CD4-positive, alpha-beta memory T cell (primary cell): ENCODE data around the gene ZNF837. TPM values are rescaled to one million over a fixed set of nuclear protein-coding genes. Genes with fewer than 3 reads are reported as not detected.
A peak's percentile ranks its signal among the peaks of the same experiment; 100 is the strongest.
"Not testable (repeated sequence)": the region's sequence is repeated elsewhere in the genome, so short reads cannot be mapped to it uniquely, and the experiment has no call there.

ENCODE experiments used
- CTCF ChIA-PET: fragments of 350-600 bp; sonication (Branson Sonifier 250); formaldehyde crosslinking; loops from one replicate; lab custom pipeline; 2021; ENCODE audit warnings: inconsistent platforms; ENCODE audit not compliant: partially characterized antibody; lab: Charles Lee
- POLR2A ChIA-PET: fragments of 350-600 bp; sonication (Branson Sonifier 250); formaldehyde crosslinking; loops from one replicate; lab custom pipeline; 2021; ENCODE audit not compliant: partially characterized antibody; lab: Charles Lee
- DNase-seq, 5 donors: peaks; one replicate each; pipeline versions ENCODE4 v3.0.0 to v3.0.0-alpha.2; 2020 to 2022; ENCODE audit warnings: mixed read lengths in 1 of 5
- H3K27ac ChIP-seq: one replicate; pipeline ENCODE4 v1.7.0; 2013; ENCODE audit warnings: low read depth, low read length
- H3K27me3 ChIP-seq: 2 replicates; pipeline ENCODE4 v1.7.0; 2013; ENCODE audit warnings: mild to moderate bottlenecking, low read length, moderate library complexity; ENCODE audit not compliant: insufficient read depth
- H3K36me3 ChIP-seq: 2 replicates; pipeline ENCODE4 v1.7.0; 2013; ENCODE audit warnings: mild to moderate bottlenecking, low read length, moderate library complexity; ENCODE audit not compliant: insufficient read depth
- H3K4me1 ChIP-seq: 2 replicates; pipeline ENCODE4 v1.7.0; 2013; ENCODE audit warnings: mild to moderate bottlenecking, low read length, moderate library complexity; ENCODE audit not compliant: insufficient read depth
- H3K4me3 ChIP-seq, 2 donors: one replicate each; pipeline ENCODE4 v1.7.0; 2013; ENCODE audit warnings: low read length in 2 of 2, mild to moderate bottlenecking in 1 of 2
- H3K9me3 ChIP-seq, 2 donors: one replicate each; pipeline ENCODE4 v1.7.0; 2013; ENCODE audit warnings: low read length in 2 of 2, control low read depth in 1 of 2; ENCODE audit not compliant: control insufficient read depth in 1 of 2
- H3K27ac Mint-ChIP-seq, 7 donors: one replicate each; pipeline ENCODE4 v1.8.0; 2020 to 2021; ENCODE audit warnings: mixed read lengths in 7 of 7, mild to moderate bottlenecking in 6 of 7, inconsistent platforms in 3 of 7, moderate library complexity in 3 of 7
- H3K27me3 Mint-ChIP-seq, 2 donors: one replicate each; pipeline ENCODE4 v1.8.0; 2020 to 2021; ENCODE audit warnings: mixed read lengths in 2 of 2
- H3K36me3 Mint-ChIP-seq, 2 donors: one replicate each; pipeline ENCODE4 v1.8.0; 2020 to 2021; ENCODE audit warnings: mixed read lengths in 2 of 2, inconsistent platforms in 1 of 2, mild to moderate bottlenecking in 1 of 2
- H3K4me1 Mint-ChIP-seq, 4 donors: one replicate each; pipeline ENCODE4 v1.8.0; 2020 to 2021; ENCODE audit warnings: mixed read lengths in 4 of 4, mild to moderate bottlenecking in 1 of 4
- H3K4me3 Mint-ChIP-seq, 8 donors: one replicate each; pipeline ENCODE4 v1.8.0; 2020 to 2021; ENCODE audit warnings: mixed read lengths in 8 of 8, mild to moderate bottlenecking in 7 of 8, moderate library complexity in 6 of 8, inconsistent platforms in 3 of 8
- H3K9me3 Mint-ChIP-seq, 8 donors: one replicate each; pipeline ENCODE4 v1.8.0; 2020 to 2021; ENCODE audit warnings: mixed read lengths in 8 of 8, mild to moderate bottlenecking in 5 of 8, inconsistent platforms in 3 of 8, moderate library complexity in 1 of 8
- intact Hi-C: fragments of 100-400 bp; cut with micrococcal nuclease; formaldehyde crosslinking; loops from one replicate; pipeline ENCODE4 v1.15.1; 2023
- polyA plus RNA-seq, 2 donors: library from polyadenylated mRNA; unstranded; fragments of 300-500 nt; fragmentation: Illumina TruSeq; gene quantifications; one replicate each; pipeline ENCODE4 v1.2.3, GENCODE V29; 2021
- total RNA-seq, 2 experiments: library from RNA; stranded (reverse); gene quantifications; one replicate each; pipeline ENCODE4 v1.2.3, GENCODE V29; 2021

ZNF837 gene
- total and polyA plus RNA-seq, 4 experiments from 2014 or later: 3.4 to 4.6 (median 3.6) TPM

DNA sequence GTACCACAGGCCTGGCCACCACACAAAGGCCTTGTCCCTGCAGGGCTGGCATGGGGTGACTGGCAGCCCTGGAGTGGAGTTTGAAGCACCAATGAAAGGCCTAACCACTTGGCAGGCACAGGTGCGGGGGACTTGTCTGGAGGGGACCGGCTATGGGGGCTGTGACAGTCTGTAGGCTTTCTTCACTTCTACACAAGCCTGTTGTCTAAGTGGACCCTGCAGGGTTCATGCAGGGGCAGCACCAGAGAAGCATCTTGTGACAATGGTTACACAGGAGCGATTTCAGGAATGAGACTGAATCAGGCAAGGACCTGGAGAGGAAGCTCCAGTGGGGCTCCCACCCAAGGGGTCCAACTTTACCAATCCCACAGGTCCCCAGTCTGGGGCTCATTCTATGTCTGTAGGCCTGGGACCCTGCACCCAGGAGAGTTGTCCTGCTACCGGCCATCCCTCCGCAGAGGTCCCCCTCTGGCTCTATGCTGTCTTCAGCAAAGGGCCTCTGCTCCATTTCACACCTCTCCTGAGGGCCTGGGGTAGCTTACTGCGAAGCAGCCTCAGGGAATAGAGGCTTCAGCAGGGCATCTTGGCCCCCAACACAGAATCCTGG is 2.3 kb upstream of the ZNF837 start:
- Mint-ChIP-seq H3K9me3 (peaks cover 0 to 2% (median 0%) of the 10 kb centered on the region in 8 donors), H3K4me1 (peaks cover 26 to 61% (median 39%) of the 10 kb centered on the region in 4 donors), H3K27me3 (no peaks in the 10 kb centered on the region), H3K4me3 (peak overlapping the region in 6 of 8 donors; percentile 26 to 61 (median 36)), H3K27ac (peak overlapping the region in 4 of 7 donors; percentile 4 to 77 (median 66)), H3K36me3 (peaks cover 3 to 16% of the 10 kb centered on the region in 2 donors)
- POLR2A ChIA-PET: interaction anchor here (1.5 kb wide), 1 partner anchor 10 kb away, joined by 3 read pairs; no protein-coding TSS in a partner anchor
- CTCF ChIA-PET: no interaction called here
- Histone ChIP-seq H3K36me3 (peaks cover under 1% of the 10 kb centered on the region), H3K27ac (no peak overlapping the region), H3K4me1 (peaks cover 39% of the 10 kb centered on the region), H3K9me3 (no peaks in the 10 kb centered on the region), H3K27me3 (no peaks in the 10 kb centered on the region), H3K4me3 (no peak overlapping the region)
- no peak for DNase-seq
- intact Hi-C loops: loop anchor here (10.0 kb wide), 1 partner anchor 158 kb away; the partner anchor contains the start of gene ZNF544

DNA sequence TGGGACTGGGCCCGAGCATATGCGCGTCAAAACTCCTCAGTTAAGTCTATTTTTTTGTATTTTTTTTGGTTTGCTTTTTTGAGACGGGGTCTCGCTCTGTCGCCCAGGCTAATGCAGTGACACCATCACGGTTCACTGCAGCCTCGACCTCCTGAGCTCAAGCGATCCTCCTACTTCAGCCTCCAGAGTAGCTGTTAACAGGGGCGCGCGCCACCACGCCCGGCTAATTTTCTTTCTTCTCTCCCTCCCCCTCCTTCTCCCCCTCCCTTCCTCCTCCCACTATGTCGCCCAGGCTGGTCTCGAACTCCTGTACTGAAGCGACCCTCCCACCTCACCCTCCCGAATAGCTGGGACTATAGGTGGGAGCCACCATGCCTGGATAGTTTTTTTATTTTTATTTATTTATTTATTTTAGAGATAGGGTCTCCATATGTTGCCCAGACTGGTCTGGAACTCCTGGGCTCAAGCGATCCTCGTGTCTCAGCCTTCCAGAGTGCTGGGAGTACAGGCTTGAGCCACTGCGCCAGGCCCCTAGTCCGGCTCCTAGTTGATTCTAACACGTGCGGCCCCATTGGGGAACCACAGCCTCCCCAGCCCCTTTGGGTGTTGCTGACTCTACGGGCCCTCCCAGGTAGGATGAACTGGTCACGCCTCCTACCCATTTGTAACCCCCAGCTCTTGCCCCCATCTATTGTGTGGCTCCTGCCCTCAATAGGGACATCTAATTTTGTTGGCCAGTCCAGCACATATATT is 806 bp upstream of the ZNF837 start:
- H3K27ac ChIP-seq: peak overlapping the region; percentile 89
- H3K9me3 Mint-ChIP-seq: peaks cover 0 to 2% (median 0%) of the 10 kb centered on the region in 8 donors
- H3K36me3 Mint-ChIP-seq: peaks cover 0 to 4% of the 10 kb centered on the region in 2 donors
- H3K4me1 Mint-ChIP-seq: peaks cover 20 to 47% (median 30%) of the 10 kb centered on the region in 4 donors
- CTCF ChIA-PET: interaction anchor here (1.0 to 1.1 kb wide), 2 partner anchors 19 to 74 kb away, joined by 3 to 4 read pairs; partner anchors contain the start of gene ZNF497
- peak overlapping the region; percentile 61 to 85 for H3K4me3 ChIP-seq
- POLR2A ChIA-PET: interaction anchor here (0.6 to 3.6 kb wide), 12 partner anchors 8 to 162 kb away, joined by 3 to 44 read pairs (median 5); partner anchors contain the start of genes TRIM28, ZBTB45, ZNF324B and ZNF497
- peaks cover 32% of the 10 kb centered on the region for H3K4me1 ChIP-seq
- intact Hi-C loops: loop anchor here (1.0 to 10.0 kb wide), 13 partner anchors 19 to 198 kb away; partner anchors contain the start of genes ERVK3-1, ZNF132, ZNF274 and ZNF324
- peak overlapping the region; percentile 91 to 97 (median 94) for H3K4me3 Mint-ChIP-seq
- H3K27me3 ChIP-seq: no peaks in the 10 kb centered on the region
- H3K9me3 ChIP-seq: no peaks in the 10 kb centered on the region
- H3K36me3 ChIP-seq: no peaks in the 10 kb centered on the region
- H3K27me3 Mint-ChIP-seq: no peaks in the 10 kb centered on the region
- DNase-seq: no peak
- peak overlapping the region; percentile 84 to 98 (median 97) for H3K27ac Mint-ChIP-seq

- no peaks in the 10 kb centered on the region for H3K9me3 ChIP-seq
- no peak for DNase-seq
- ChIA-PET POLR2A (interaction anchor here (0.8 to 3.6 kb wide), 6 partner anchors 15 to 60 kb away, joined by 3 to 44 read pairs (median 4); partner anchors contain the start of genes RNF225, ZNF132, ZNF497 and ZNF584), CTCF (no interaction called here)
- peaks cover 20% of the 10 kb centered on the region for H3K4me1 ChIP-seq
- Mint-ChIP-seq H3K9me3 (peaks cover 0 to 2% (median 0%) of the 10 kb centered on the region in 8 donors), H3K27ac (peak overlapping the region; percentile 84 to 98 (median 96)), H3K4me3 (peak overlapping the region; percentile 91 to 97 (median 94)), H3K36me3 (peaks cover 0 to 4% of the 10 kb centered on the region in 2 donors), H3K4me1 (peaks cover 15 to 35% (median 21%) of the 10 kb centered on the region in 4 donors), H3K27me3 (no peaks in the 10 kb centered on the region)
- no peaks in the 10 kb centered on the region for H3K27me3 ChIP-seq
- H3K36me3 ChIP-seq: no peaks in the 10 kb centered on the region
- peak overlapping the region; percentile 61 to 73 for H3K4me3 ChIP-seq
- peak overlapping the region; percentile 89 for H3K27ac ChIP-seq
- intact Hi-C loops: loop anchor here (2.0 to 10.0 kb wide), 2 partner anchors 101 to 155 kb away; partner anchors contain the start of genes ZNF544 and ZNF8
These were observed 681 bp downstream of the ZNF837 start for GRCh38 chr19:58380037-58380661.

DNA sequence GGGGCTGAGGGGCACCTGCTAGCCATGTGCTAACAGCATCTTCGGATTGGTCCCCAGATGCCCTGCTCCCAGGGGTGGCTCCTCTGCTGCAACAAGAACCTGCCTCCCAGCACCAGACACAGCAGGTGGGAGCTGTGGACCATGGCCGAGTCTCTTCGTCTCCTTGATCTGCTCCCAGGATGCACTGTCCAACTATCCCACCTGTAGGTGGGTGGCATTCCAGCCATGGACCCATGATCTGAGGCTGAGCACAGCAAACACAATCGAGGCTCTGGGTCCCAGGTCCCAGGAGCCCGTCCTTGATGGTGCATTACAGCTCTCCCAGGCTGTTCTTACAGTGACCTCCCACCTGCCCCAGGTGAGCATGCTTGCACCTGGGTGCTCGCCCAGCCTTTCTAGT is 1.6 kb downstream of the ZNF837 start:
- Histone ChIP-seq H3K27me3 (no peaks in the 10 kb centered on the region), H3K4me1 (peaks cover 20% of the 10 kb centered on the region), H3K36me3 (no peaks in the 10 kb centered on the region), H3K27ac (peak overlapping the region; percentile 89), H3K9me3 (no peaks in the 10 kb centered on the region), H3K4me3 (no peak overlapping the region)
- peak overlapping the region in 7 of 8 donors; percentile 91 to 97 (median 95) for H3K4me3 Mint-ChIP-seq
- ChIA-PET POLR2A (interaction anchor here (0.9 to 3.6 kb wide), 4 partner anchors 16 to 61 kb away, joined by 3 to 44 read pairs (median 4); partner anchors contain the start of genes ZNF132 and ZNF497), CTCF (no interaction called here)
- DNase-seq: no peak
- H3K4me1 Mint-ChIP-seq: peaks cover 15 to 32% (median 21%) of the 10 kb centered on the region in 4 donors
- intact Hi-C loops: no loop called here
- peaks cover 0 to 2% (median 0%) of the 10 kb centered on the region in 8 donors for H3K9me3 Mint-ChIP-seq
- H3K27me3 Mint-ChIP-seq: no peaks in the 10 kb centered on the region
- H3K27ac Mint-ChIP-seq: peak overlapping the region; percentile 42 to 98 (median 96)
- H3K36me3 Mint-ChIP-seq: peaks cover 0 to 4% of the 10 kb centered on the region in 2 donors

DNA sequence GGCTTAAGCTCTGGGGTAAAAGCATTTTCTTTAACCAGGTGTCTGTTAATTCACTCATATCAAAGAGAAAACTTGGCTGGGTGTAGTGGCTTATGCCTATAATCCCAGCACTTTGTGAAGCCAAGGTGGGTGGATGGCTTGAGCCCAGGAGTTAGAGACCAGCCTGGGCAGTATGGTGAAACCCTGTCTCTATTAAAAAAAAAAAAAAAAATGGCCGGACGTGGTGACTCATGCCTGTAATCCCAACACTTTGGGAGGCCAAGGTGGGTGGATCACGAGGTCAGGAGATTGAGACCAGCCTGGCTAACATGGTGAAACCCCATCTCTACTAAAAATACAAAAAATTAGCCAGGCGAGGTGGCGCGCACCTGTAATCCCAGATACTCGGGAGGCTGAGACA is 4.1 kb downstream of the ZNF837 start:
- H3K9me3 Mint-ChIP-seq, H3K27ac ChIP-seq, POLR2A ChIA-PET, CTCF ChIA-PET, H3K27me3 ChIP-seq, H3K27me3 Mint-ChIP-seq, H3K36me3 Mint-ChIP-seq, H3K27ac Mint-ChIP-seq, H3K4me3 Mint-ChIP-seq, intact Hi-C loops, H3K36me3 ChIP-seq, DNase-seq, H3K9me3 ChIP-seq, H3K4me3 ChIP-seq: not testable (repeated sequence)
- H3K4me1 ChIP-seq: peaks cover 12% of the 10 kb centered on the region
- peaks cover 10 to 21% (median 16%) of the 10 kb centered on the region in 4 donors for H3K4me1 Mint-ChIP-seq

DNA sequence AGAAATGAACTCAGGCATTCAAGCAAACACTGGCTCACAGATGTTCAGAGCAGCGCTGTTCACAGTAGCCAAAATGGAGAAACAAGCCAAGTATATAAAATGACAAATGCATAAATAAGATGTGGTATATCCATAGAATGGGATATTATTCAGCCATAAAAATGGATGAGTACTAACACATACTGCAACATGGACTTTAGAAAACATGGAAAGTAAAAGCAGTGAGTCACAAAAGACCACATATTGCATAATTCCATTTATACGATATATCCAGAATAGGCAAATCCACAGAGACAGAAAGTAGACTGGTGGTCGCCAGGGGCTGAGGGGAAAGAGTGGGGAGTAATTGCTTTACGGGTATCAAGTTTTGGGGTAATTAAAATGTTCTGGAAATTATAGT is 6.6 kb downstream of the ZNF837 start:
- H3K36me3 ChIP-seq: no peaks in the 10 kb centered on the region
- Mint-ChIP-seq H3K4me3 (no peak overlapping the region), H3K9me3 (no peaks in the 10 kb centered on the region), H3K4me1 (peaks cover 0 to 4% (median 3%) of the 10 kb centered on the region in 4 donors), H3K36me3 (peaks cover 0 to 3% of the 10 kb centered on the region in 2 donors), H3K27me3 (no peaks in the 10 kb centered on the region), H3K27ac (peak overlapping the region in 1 of 7 donors; percentile 12)
- H3K9me3 ChIP-seq: no peaks in the 10 kb centered on the region
- H3K4me3 ChIP-seq: no peak overlapping the region
- CTCF ChIA-PET: interaction anchor here (1.2 kb wide), 1 partner anchor 12 kb away, joined by 3 read pairs; the partner anchor contains the start of gene ZNF497
- H3K27me3 ChIP-seq: no peaks in the 10 kb centered on the region
- intact Hi-C loops: no loop called here
- no peak overlapping the region for H3K27ac ChIP-seq
- no peak for DNase-seq
- H3K4me1 ChIP-seq: no peaks in the 10 kb centered on the region
- POLR2A ChIA-PET: interaction anchor here (1.1 kb wide), 2 partner anchors 12 to 18 kb away, joined by 4 read pairs; no protein-coding TSS in a partner anchor
